ENCODE data around the gene FXYD2.

The FXYD2 gene

DNA sequence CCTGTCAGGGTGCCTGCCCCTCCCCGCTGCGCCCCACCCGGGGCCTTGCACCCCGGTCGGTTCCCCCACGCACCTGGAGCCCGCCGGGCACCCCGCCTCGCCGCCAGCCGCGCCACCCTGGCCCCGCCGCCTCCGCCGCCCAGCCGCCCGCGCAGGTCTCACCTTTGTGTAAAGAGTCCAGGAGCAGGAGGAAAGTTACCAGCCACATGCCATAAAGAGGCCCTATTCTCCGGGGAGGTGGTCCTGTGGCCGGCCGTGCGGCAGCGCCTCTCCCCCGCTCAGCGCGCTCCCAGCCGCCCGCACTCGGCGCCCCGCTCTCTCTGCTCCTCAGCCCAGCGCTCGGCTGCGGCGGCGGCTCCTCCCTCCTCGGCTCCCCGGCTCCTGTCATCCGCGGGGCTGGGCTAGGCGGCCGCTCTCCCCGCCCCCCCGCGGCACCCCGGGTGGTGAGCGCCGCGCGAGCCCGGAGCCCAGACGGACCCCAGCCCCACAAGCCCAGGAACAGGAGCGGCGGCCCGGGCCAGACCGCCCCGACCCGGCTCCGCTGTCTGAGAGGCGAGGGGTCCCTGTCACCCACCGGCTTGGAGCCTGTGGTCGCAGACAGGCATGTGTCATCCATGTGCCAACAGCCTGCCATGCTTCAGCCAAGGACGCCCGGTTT is 27.5 kb downstream of the FXYD2 start, which contains the start of gene DSCAML1:
Gene DSCAML1, minus strand, starts transcription at position 345 of the 658 bp plus-strand sequence. Its CDS starts 137 bp downstream, at position 208.
- DNase-seq (ENCODE audit: low read depth in 2 of 2), result no peak

DNA sequence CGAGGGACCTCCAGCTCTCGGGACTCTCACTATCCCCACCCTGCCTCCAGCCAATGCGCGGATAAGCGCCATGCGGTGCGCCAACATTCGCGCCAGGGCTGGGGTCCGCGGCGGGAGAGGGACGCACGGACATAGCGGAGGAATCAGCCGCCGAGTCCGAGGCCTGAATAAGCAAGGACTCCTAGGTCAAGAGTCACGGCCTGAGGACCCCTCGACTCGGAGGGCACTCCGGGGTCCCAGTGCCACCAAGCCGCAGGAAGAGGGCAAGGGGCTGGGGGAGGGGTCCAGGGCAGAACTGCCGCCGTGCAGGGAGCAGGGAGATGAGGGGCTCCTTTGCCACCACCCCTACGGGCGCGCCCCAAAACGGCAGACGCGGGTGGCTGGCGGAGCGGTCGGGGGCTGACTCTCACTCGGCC is 28.1 kb downstream of the FXYD2 start:
- DNase-seq (ENCODE audit: low read depth in 2 of 2), result no peak

DNA sequence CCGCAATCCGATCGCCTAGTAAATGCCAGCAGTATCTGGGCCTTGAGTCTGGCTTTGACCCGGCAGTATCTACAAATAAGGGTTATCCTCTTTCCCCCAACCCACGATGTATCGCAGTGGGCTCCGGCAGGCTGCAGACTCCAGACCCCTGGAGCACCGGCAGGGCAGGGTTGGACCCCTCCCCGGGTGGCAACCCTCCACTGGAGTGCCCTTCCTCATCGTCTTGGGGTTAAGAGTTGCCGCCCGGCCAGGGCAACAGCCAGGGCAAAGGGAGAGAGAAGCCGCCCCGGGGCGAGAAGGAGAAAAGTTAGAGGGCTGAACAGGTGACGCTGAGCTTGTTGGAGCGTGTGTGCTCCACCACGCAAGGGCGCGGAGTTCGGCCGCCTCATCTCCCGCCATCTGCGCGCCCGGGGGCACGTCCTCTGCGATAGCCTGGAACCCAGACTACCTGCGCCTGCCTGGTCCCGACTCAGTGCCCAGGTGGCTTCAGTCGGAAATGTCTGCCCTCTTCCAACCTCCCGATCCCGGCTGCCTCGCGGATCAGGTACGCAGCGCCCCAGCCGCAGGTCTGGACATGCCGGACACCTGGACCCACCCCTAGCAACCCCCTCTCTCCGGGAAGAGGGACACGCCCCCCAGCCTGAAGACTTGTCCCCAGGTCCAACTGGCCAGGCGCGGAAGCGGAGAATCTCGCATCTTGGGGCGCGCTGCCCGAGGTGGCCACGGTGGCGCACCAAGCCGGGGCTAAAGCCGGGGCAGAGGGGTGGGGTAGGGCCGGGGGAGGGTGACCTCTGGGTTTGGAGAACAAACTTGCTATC is 28.7 kb downstream of the FXYD2 start:
- no peak for DNase-seq (ENCODE audit: low read depth in 2 of 2)

DNA sequence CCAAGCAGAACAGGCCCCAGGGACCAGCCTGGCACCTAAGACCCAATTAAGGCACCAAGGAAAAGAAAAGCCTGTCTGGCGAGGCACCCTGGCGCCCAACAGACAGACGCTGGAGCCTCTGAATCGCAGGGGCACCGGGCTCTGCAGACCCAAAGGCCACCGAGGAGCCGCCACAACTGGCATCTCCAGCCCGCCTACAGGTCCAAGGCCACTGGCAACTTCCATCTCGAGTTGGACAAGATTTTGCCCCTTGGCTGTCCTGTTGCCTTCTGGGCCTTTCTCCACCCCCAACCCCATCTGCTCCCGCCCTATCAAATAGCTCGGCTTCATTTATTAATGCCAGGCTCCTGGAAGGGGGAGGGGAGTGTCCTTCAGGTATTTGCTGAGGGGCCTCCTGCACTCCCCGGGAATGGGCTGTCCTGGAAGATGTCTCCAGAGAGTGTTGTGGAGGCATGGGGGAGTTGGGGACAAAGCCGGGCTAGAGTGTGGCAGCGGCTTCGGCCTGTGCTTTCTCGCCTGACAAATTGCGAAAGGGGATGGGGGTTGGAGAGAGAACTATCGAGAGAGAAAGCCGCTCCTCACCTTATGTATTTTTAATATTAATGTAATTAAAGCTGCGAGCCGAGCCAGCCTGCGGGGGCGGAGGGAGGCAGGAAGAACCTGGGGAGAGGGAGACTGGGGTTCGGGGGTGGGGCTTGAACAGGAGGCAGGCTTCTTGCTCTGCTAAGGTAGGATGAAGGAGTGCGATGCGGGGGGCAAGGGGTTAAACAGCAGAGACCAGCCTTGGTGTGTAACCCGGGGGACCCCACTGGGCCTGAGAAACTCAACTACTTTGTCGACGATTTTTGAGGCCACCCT is 29.5 kb downstream of the FXYD2 start:
- DNase-seq (ENCODE audit: low read depth in 2 of 2), result no peak

DNA sequence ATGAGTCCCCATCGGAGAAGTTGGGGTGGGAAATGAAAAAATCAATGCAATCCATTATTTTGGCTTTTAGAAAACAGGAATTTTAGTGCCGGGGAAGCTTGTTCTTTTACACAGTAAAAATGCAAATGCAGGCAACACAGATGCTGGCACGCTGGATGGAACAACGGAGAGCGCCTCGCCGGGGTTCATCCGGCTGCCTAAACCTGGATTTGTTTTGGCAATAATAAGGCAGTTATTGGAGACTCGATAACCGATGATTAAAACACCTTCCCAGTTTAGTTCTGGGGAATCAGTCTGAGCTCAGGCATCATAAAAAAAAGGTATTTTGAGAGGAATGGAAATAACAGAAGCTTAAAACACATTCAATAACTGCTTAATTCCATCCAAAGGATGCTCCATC is 30.4 kb downstream of the FXYD2 start:
- no peak for DNase-seq (ENCODE audit: low read depth in 2 of 2)

DNA sequence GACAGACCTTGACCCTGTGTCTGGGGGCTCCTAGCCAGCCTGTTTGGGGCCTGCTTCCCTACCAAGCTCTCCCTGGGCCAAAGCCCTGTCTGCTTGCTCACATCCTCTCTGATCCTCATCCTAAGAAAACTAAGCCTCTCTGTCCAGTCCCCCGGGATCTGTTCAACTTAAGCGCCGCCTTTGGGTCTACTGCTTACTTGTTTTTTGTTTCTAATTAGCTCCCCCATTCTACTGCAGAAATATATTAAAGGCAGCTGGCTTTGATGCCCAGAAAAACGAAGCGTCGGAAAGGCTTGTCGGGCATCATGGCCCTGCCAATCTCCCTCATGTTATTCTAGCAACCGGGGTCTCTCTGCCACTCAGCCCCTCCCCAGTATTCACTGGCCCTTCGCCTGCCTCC is 31.0 kb downstream of the FXYD2 start:
- DNase-seq (ENCODE audit: low read depth in 2 of 2), result no peak

DNA sequence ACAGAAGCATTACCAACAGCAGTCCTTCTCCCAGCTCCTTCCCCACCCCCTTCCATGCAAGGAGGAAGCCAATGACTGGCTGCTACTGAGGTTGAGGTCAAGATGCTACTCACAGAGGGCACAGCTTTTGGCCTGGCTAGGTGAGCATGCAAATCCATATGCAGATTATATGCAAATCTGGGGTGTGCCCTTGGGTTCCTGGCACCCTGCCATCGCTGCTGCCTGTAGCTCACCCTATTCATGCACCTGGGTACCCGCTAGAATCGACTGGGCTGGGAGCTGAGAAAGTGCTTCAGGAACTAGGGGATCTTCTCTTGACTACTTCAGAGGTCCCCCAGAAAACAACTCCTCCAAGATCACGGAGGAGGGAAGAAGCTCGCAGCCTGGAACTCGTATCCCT is 31.6 kb downstream of the FXYD2 start:
- DNase-seq (ENCODE audit: low read depth in 2 of 2), result no peak

DNA sequence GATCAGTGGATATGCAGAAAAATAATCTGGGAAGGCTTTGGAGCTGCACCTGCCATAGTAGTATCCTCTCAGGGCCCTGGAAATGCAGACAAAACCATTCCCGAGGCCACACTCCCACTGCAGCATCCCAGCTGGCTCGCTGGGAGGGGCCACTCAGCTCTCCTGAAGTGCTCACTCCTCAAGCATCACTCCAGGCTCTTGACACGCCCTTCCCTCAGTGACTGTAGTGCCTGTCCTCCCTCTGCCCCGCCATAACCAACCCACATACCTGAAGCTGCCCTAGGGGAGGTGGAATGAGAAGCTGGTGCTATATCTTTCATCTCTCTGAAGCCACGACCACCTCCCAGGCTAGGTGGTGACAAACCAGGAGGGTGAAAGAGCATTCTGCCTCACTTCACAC is 32.3 kb downstream of the FXYD2 start:
- no peak for DNase-seq (ENCODE audit: low read depth in 2 of 2)

DNA sequence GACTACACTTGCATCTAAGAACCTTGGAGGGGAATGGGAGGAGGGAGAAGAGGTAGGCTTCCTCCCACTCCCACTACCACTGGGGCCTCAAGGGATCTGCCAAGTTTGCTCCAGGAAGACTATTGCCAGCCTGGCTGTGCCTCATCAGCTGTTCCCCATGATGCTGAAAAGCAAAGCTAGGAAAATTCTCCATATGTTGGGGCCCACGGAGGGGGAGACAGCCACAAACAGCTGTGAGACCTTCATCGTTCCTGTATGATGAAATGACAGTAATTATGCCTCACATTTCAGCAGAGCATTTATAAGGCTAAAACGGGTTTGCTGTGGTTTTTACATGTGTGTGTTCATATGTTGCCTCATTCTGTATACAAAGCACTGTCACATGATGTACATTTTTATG is 34.3 kb downstream of the FXYD2 start:
- DNase-seq (ENCODE audit: low read depth in 2 of 2), result no peak

DNA sequence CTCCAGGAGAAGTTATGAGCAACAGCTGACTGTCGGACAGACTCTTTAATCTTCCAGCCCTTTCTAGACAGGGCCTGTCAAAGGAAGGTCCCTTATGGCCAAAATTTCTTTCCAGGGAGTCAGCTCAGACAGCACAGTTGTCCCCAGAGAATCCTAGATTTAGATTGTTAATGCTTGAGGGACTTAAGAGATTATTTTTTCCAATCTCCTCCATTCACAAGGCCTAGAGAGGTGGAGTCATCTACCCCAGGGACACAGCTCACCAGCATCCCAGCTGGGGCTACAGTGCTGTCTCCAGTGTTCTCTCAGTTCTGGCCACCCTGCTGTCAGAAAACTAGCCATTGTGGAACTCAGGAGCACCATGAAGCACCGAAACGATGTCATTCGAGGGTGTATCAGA is 35.3 kb downstream of the FXYD2 start:
- DNase-seq (ENCODE audit: low read depth in 2 of 2), result no peak

DNA sequence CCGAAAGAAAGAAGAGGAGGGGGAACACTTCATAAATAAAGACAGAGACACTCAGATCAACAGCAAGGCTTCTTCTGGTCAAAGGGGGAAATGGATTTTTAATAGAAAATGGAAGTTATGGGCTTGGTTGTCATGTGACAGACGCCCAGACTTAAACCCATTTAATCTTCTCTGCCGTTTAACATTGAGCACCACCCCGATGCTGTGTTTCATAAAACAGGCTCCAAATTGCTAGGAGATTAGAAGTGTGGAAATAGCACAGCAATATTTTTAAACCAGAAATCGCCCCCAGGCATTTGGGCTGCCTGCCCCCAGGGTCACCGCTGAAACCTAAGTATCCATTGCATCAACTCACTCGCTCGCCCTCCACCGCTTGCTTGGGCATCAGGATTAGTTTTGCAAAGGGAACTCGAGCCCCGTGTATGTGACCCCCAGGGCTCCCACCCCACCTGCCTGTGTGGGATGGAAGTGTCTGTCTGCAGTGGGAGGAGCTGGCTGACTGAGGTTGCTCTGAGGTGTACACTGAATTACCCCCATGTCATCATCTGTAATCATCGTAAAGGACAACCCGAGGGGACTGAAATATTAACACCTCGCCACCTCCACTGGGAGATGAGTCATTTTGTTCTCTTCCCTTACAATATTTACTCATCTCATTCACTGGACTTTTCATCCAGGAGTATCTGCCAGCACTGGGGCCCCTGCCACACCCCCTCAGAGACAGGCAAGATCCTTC is 38.2 kb downstream of the FXYD2 start:
- DNase-seq (ENCODE audit: low read depth in 2 of 2), result no peak

DNA sequence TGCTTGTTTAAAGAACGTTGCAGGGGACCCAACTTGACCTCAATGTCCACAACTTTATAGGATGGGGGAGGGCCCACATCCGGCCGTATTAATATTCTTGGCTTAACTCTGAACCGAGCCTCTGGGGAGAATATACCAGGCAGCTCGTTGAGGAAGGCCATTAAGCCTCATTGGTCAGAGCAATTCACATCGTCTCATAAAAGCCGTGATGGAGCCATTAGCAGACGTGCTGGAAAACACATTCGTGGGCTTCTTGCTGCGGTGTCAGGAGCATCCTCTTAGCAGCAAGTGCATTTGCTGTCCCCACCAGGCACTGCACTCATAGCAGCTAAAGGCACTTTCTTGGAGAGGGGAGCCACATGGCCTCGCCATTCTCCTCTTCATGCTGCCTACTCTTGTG is 42.4 kb downstream of the FXYD2 start:
- no peak for DNase-seq (ENCODE audit: low read depth in 2 of 2)

DNA sequence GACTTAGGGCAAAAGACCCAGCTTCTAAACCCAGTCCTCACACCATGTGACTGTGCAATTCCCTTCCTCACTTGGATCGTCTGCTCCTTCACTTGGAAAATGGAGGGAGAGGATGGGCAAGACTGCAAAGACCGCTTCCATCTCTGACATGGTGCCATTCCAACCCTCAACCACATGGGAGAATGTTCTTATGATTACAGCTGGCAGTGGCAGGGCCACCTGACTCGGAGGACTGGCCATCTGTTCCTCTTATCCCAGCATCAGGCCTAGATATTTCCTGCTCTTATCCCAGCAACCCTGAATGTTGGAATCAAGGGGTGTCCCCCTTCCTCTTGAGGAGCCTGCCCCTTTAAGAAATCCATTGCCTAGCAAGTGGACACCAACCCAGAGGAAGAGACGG is 42.9 kb downstream of the FXYD2 start:
- DNase-seq (ENCODE audit: low read depth in 2 of 2), result no peak

DNA sequence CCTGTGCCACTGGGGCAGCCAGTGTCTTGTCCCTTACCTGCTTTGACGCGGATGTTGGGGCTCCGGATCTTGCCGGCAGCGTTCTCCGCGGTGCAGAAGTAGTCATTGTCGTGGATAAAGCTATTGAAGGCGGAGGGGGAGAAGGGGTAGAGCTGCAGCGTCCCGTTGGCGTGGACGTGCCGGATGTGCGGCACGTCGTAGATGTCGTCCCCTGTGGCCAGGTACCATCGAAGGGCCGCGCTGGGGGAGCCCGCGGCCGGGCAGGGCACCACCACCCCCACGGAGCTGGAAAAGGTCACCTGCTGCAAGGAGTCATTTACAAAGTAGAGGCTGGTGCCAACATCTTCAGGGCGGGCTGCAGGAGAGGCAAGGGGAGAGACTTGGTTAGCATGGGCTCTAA is 44.1 kb downstream of the FXYD2 start:
- no peak for DNase-seq (ENCODE audit: low read depth in 2 of 2)

DNA sequence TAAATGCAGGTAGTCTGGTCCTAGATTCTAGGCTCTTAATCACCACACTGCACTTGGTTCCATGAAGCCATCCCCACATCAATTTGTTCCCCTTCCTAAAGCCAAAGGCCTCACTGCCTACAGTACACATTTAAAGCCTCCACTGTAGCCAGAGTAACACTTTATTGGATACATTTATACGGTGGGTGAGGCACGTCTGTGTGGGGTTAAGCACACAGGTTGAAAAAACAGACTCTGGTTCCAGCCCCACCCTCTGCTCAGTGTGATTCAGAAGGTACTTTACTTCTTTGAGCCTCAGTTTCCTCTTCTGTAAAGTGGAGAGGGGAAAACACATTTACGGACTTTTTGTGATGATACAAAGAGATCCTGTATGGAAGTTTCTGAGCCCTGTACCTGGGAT is 50.0 kb downstream of the FXYD2 start:
- no peak for DNase-seq (ENCODE audit: low read depth in 2 of 2)

DNA sequence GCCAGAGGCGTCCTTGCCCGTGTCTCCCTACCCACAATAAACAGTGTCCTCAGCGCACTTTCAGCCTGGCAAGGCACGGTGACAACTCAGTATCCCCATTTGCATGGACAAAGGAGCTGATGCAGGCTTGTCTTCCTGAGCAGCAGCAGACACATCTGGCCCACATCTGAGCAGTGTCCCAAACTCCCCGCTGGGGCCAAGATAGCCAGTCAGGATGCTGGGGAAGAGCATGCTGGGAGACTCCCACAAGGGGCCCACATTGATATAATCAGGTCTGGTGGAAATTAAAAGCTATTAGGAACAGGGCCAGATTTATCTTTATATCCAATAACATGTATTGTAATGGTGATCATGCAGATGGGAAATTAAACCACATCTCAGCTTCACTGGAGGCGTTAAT is 52.2 kb downstream of the FXYD2 start:
- no peak for DNase-seq (ENCODE audit: low read depth in 2 of 2)

DNA sequence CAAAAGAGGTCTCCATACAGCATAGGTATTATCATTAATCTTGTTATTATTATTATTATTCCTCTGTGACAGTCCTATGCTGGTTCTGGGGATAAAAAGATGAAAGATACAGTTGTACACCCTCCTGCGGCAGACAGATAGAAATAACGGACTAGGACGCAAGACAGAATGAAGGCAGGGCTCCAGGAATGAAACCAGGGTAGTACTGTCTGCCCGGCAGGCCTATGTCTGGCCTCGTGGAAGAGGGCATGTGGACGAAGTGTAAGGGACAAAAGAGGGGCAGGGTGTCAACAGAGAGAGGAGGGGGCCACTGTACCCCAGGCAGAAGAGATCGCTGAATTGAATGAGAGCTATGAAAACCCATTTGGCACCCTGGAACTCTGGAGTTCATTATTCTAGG is 52.7 kb downstream of the FXYD2 start:
- no peak for DNase-seq (ENCODE audit: low read depth in 2 of 2)

DNA sequence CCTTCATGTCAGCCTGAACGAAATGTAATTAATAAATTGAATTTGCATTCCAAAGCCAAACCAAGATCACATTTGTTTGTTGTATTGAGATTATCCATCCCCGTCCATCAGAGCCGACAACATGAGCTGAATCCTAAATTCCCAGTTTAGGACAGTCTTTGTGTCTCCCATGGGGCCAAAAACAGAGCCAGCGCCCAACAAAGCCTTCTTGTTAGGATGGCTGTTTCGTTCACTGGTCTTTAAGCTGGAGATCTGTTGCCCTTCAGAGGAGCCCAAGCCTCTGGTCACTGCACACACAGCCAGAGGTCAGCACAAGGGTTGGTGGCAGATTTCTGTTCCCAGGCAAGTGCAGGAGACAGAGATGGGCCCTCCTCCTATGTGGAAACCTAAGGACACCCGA is 53.3 kb downstream of the FXYD2 start:
- DNase-seq (ENCODE audit: low read depth in 2 of 2), result no peak

DNA sequence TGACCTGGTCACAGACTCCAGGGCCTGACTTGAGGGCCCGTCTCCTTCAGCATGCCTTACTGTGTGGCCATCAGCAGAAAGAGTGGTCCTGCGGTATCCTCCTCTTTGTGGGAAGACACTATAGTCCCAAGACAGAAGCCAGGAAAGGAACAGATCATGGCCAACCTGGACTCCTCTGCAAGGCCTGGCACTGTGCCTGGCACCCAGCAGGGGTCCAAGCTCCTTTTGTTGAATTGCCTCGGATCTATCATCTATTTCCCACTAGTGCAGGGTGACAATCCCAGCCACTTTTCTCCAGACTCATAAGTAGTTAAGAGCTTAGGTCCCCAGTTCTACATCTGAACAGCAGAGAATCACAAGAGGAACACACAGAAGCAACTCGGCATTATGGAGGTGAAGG is 54.5 kb downstream of the FXYD2 start:
- no peak for DNase-seq (ENCODE audit: low read depth in 2 of 2)

Data from stimulated activated CD4-positive, alpha-beta T cell treated with anti-CD3 and anti-CD28 coated beads, Interleukin-12 subunit alpha, Interleukin-12 subunit beta, amount 100 ng/mL, for 24 hours (primary cell).